ENCODE data around the gene EDA. TPM values are rescaled to one million over a fixed set of nuclear protein-coding genes. Genes with fewer than 3 reads are reported as not detected.

The EDA gene
- 10 to 100 TPM; 59.0 to 70.6 TPM for total RNA-seq
- 12.3 TPM for polyA plus RNA-seq (2013, experiment 1 of 2)
- 15.9 TPM for polyA plus RNA-seq (2013, experiment 2 of 2)
- long read RNA-seq, experiment 1, partial matches to known transcripts, result 0 of 10 reads
- long read RNA-seq, experiment 1, other reads (novel, unspliced or antisense), result 10 of 10 reads
- long read RNA-seq, experiment 2, full-length matches to known transcripts, result 2 of 79 reads
- long read RNA-seq, experiment 2, partial matches to known transcripts, result 43 of 79 reads
- long read RNA-seq, experiment 2, other reads (novel, unspliced or antisense), result 34 of 79 reads
- long read RNA-seq, experiment 3, full-length matches to known transcripts, result 10 of 40 reads
- long read RNA-seq, experiment 3, partial matches to known transcripts, result 4 of 40 reads
- long read RNA-seq, experiment 3, other reads (novel, unspliced or antisense), result 26 of 40 reads
- long read RNA-seq, experiment 4, transcript EDA-201 (1 exons, 1,233 nt), result major isoform, 12 of 21 reads
- long read RNA-seq, experiment 4, partial matches to known transcripts, result 0 of 21 reads
- long read RNA-seq, experiment 4, other reads (novel, unspliced or antisense), result 9 of 21 reads

GRCh38 chrX:69615779-69616456 lies at the start of gene EDA:
TSS of gene EDA (plus strand) at chrX:69616113.
- WGBS, 2 experiments (ENCODE audit: insufficient coverage in 1 of 2, insufficient read length in 1 of 2), result 0% methylated on average over 56 of the region's 56 CpGs; no CpG with 5 or more reads in 1 of the 2 experiments
- Mint-ChIP-seq H3K27me3 (ENCODE audit: insufficient read depth) (peaks cover 3% of the 10 kb centered on the region), H3K9me3 (peaks cover 36% of the 10 kb centered on the region), H3K27ac (no peak within 1 kb of the TSS), H3K36me3 (ENCODE audit: low read depth) (no peaks in the 10 kb centered on the region), H3K4me3 (peak within 1 kb of the TSS; percentile 79), H3K4me1 (peaks cover 4% of the 10 kb centered on the region)
- TF ChIP-seq, protein P1, sequence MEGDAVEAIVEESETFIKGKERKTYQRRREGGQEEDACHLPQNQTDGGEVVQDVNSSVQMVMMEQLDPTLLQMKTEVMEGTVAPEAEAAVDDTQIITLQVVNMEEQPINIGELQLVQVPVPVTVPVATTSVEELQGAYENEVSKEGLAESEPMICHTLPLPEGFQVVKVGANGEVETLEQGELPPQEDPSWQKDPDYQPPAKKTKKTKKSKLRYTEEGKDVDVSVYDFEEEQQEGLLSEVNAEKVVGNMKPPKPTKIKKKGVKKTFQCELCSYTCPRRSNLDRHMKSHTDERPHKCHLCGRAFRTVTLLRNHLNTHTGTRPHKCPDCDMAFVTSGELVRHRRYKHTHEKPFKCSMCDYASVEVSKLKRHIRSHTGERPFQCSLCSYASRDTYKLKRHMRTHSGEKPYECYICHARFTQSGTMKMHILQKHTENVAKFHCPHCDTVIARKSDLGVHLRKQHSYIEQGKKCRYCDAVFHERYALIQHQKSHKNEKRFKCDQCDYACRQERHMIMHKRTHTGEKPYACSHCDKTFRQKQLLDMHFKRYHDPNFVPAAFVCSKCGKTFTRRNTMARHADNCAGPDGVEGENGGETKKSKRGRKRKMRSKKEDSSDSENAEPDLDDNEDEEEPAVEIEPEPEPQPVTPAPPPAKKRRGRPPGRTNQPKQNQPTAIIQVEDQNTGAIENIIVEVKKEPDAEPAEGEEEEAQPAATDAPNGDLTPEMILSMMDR (conservative IDR thresholded peaks at IDR 0.05), result no peak
- Histone ChIP-seq H3K27ac (ENCODE audit: low read depth, low read length) (peak within 1 kb of the TSS; percentile 32), H3K9me3 (ENCODE audit: control insufficient read depth, low read length) (no peaks in the 10 kb centered on the region), H3K4me3 (ENCODE audit: low read length) (peak within 1 kb of the TSS; percentile 96), H3K9ac (ENCODE audit: extremely low read depth, low read length, poor library complexity, severe bottlenecking) (peak within 1 kb of the TSS; percentile 60), H3K36me3 (ENCODE audit: control insufficient read depth, insufficient read depth, low read length) (peaks cover 20% of the 10 kb centered on the region), H3K27me3 (ENCODE audit: control insufficient read depth, insufficient read depth, low read length, poor library complexity, severe bottlenecking) (no peaks in the 10 kb centered on the region), H3K4me1 (ENCODE audit: control insufficient read depth, insufficient read depth, low read length) (no peaks in the 10 kb centered on the region)
- peak; percentile 94 for DNase-seq

GRCh38 chrX:69568828-69569227 lies 47.1 kb upstream of the EDA start:
- Histone ChIP-seq H3K4me3 (ENCODE audit: low read length) (no peak overlapping the region), H3K9me3 (ENCODE audit: control insufficient read depth, low read length) (peaks cover 7% of the 10 kb centered on the region), H3K27me3 (ENCODE audit: control insufficient read depth, insufficient read depth, low read length, poor library complexity, severe bottlenecking) (no peaks in the 10 kb centered on the region), H3K9ac (ENCODE audit: extremely low read depth, low read length, poor library complexity, severe bottlenecking) (no peak overlapping the region), H3K36me3 (ENCODE audit: control insufficient read depth, insufficient read depth, low read length) (no peaks in the 10 kb centered on the region), H3K27ac (ENCODE audit: low read depth, low read length) (no peak overlapping the region), H3K4me1 (ENCODE audit: control insufficient read depth, insufficient read depth, low read length) (peaks cover 16% of the 10 kb centered on the region)
- TF ChIP-seq, protein P1 (conservative IDR thresholded peaks at IDR 0.05), result no peak
- Mint-ChIP-seq H3K9me3 (peaks cover 57% of the 10 kb centered on the region), H3K36me3 (ENCODE audit: low read depth) (no peaks in the 10 kb centered on the region), H3K4me3 (no peak overlapping the region), H3K27me3 (ENCODE audit: insufficient read depth) (no peaks in the 10 kb centered on the region), H3K27ac (no peak overlapping the region), H3K4me1 (peaks cover 28% of the 10 kb centered on the region)
- DNase-seq, result no peak
- 88% methylated on average over 3 of the region's 3 CpGs; no CpG with 5 or more reads in 1 of the 2 experiments for WGBS, 2 experiments (ENCODE audit: insufficient coverage in 1 of 2, insufficient read length in 1 of 2)

GRCh38 chrX:69597399-69597798 lies 18.5 kb upstream of the EDA start:
- peaks cover 2% of the 10 kb centered on the region for H3K27me3 Mint-ChIP-seq (ENCODE audit: insufficient read depth)

More at GRCh38 chrX:69597399-69597798, 18.5 kb upstream of the EDA start:
- no peak overlapping the region for H3K9ac ChIP-seq (ENCODE audit: extremely low read depth, low read length, poor library complexity, severe bottlenecking)
- DNase-seq, result no peak
- Mint-ChIP-seq H3K4me1 (no peaks in the 10 kb centered on the region), H3K9me3 (peaks cover 35% of the 10 kb centered on the region), H3K36me3 (ENCODE audit: low read depth) (no peaks in the 10 kb centered on the region), H3K4me3 (no peak overlapping the region), H3K27ac (no peak overlapping the region)
- no peaks in the 10 kb centered on the region for H3K36me3 ChIP-seq (ENCODE audit: control insufficient read depth, insufficient read depth, low read length)
- whole genome bisulfite sequencing, 2 experiments (ENCODE audit: insufficient coverage in 1 of 2, insufficient read length in 1 of 2), result 92 to 100% methylated on average over 1 of the region's 1 CpG
- no peak overlapping the region for H3K27ac ChIP-seq (ENCODE audit: low read depth, low read length)
- H3K4me3 ChIP-seq (ENCODE audit: low read length), result no peak overlapping the region
- no peaks in the 10 kb centered on the region for H3K27me3 ChIP-seq (ENCODE audit: control insufficient read depth, insufficient read depth, low read length, poor library complexity, severe bottlenecking)
- no peaks in the 10 kb centered on the region for H3K4me1 ChIP-seq (ENCODE audit: control insufficient read depth, insufficient read depth, low read length)
- TF ChIP-seq, protein P1 (conservative IDR thresholded peaks at IDR 0.05), result no peak
- H3K9me3 ChIP-seq (ENCODE audit: control insufficient read depth, low read length), result no peaks in the 10 kb centered on the region
